ENCODE measurements around the gene FLRT2.

DNA sequence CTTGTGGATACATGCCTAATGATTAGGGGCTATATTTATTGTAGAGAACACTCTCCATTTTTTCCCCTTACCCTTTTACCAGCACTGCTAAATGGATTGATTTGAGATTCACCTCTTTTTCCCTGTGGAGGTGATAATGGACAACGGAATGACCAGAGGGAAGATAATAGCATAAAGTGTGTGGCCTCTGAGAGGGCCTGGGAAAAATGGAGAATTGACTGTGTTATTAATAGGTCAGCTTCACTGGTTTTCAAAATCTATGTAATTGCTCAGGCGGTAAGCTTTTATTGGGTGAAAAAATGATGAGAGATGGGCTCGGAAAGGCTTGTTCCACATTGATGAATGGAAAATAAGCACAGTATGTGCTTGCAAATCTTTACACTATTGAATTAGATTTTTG is 15.8 kb downstream of the FLRT2 start:
- TF ChIP-seq BHLHE40 (IDR thresholded peaks at IDR 0.05; ENCODE audit: low read depth, low read length): no peak
- TF ChIP-seq, protein P1, sequence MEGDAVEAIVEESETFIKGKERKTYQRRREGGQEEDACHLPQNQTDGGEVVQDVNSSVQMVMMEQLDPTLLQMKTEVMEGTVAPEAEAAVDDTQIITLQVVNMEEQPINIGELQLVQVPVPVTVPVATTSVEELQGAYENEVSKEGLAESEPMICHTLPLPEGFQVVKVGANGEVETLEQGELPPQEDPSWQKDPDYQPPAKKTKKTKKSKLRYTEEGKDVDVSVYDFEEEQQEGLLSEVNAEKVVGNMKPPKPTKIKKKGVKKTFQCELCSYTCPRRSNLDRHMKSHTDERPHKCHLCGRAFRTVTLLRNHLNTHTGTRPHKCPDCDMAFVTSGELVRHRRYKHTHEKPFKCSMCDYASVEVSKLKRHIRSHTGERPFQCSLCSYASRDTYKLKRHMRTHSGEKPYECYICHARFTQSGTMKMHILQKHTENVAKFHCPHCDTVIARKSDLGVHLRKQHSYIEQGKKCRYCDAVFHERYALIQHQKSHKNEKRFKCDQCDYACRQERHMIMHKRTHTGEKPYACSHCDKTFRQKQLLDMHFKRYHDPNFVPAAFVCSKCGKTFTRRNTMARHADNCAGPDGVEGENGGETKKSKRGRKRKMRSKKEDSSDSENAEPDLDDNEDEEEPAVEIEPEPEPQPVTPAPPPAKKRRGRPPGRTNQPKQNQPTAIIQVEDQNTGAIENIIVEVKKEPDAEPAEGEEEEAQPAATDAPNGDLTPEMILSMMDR (conservative IDR thresholded peaks at IDR 0.05; ENCODE audit: low read depth, low read length): no peak
- TF ChIP-seq SMC3 (IDR thresholded peaks at IDR 0.05; ENCODE audit: low read depth, low read length): no peak
- TF ChIP-seq RFX5 (IDR thresholded peaks at IDR 0.05; ENCODE audit: low read depth, low read length): no peak
- no peak for TF ChIP-seq POLR2A (IDR thresholded peaks at IDR 0.05; ENCODE audit: low read depth, low read length)
